HG03045 (cell line): ENCODE results near the gene GAL3ST1.

Experiments used
- ATAC-seq: cut with Tn5 transposase; IDR thresholded peaks from one replicate; pipeline ENCODE4 v1.9.1; 2021; ENCODE audit warnings: mild to moderate bottlenecking, moderate library complexity; ENCODE audit not compliant: unreplicated experiment

Gene GAL3ST1

DNA sequence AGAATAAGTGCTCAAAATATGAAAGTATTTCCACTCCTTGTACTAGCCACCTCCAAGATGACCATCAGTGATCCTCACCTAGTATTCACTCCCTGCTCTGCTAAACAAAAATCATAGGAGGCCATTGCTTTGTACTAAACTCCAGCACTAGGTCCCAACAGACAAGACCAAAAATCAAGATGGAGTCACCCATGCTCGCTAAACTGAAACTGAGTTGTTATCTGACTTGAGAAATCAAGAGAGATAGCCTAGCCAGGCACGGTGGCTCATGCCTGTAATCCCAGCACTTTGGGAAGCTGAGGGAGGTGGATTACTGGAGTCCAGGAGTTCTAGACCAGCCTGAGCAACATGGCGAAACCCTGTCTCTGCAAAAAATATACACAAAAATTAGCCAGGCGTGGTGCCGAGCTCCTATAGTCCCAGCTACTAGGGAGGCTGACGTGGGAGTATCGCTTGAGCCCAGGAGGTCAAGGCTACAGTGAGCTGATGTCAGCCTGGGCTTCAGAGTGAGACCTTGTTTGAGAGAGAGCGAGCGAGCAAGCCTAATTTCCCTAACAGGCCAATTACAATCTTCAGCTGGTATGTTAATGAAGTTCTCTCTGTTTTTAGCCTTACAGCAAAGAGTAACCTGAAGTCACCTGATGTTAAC lies 37.3 kb downstream of the GAL3ST1 start:
- no peak for ATAC-seq

DNA sequence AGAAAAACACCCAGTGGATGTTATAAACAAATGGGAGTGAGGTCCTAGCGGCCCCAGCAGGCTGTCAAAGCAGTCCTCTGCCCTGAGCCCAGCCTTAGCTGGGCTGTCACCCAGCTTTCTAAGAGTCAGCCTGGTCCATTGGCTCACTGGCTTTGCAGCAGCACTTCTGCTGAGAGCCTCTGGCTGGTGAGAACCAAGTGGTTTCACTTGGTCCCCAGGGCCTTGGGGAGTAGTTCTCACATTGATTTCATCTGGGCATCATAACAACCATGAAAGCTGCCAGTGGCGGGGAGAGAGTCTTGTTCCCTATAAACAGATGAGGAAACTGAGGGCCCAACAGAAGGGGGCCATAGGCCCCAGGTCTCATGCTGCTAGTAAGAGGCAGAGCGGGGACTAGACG lies 39.3 kb downstream of the GAL3ST1 start:
- no peak for ATAC-seq

DNA sequence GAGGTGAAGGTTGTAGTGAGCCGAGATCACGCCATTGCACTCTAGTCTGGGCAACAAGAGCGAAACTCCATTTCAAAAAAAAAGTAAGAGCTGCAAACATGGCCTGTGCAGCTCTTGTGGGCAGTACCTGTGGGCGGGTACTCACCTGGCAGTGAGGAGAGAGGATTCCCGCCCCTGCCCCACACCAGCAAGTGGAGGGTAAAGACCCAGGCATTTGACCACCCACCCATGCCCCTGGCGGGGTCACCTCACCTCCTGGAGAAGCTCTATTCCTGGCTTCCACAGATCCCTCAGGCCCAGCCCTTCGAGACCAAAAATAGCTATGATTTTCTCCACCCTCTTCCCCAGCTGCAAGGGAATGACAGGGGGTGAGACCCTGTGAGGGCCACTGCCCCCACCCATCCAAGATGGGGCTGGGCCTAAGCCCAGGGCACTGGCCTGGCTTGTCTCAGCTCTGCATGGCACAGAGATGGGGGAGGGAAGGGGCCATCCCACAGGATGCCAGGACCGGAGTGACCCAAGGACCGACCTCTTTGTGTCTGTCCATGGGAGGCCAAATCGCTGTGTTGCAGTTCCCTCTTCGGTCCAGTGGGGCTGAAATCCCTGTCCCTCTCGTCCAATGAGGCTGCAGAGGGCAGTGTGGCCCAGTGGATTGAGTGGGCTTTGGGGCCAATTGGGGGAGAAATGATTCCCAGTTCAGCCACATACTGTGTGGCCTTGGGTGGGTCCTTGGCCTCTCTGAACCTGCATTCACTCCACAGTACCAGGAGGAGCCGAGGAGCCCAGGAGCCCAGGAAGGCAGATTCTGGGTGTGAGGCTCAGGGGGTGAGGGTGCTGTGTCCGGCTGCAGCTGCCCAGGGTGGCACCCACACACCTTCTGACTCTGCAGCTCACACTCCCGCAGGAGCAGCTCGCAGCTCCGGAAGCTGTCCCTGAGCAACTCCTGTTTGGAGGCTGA lies 42.5 kb downstream of the GAL3ST1 start:
- ATAC-seq: no peak

DNA sequence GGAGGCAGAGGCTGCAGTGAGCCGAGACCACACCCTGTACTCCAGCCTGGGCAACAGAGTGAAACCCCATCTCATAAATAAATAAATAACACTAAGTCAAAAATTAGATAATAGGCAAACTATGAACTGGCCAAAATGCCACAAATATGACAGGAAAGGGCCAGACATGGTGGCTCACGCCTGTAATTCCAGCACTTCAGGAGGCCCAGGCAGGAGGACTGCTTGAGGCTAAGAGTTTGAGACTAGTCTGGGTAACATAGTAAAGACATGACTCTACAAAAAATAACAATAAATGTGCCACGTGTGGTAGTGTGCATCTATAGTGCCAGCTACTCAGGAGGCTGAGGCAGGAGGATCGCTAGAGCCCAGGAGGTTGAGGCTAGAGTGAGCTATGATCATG lies 47.8 kb downstream of the GAL3ST1 start:
- no peak for ATAC-seq

DNA sequence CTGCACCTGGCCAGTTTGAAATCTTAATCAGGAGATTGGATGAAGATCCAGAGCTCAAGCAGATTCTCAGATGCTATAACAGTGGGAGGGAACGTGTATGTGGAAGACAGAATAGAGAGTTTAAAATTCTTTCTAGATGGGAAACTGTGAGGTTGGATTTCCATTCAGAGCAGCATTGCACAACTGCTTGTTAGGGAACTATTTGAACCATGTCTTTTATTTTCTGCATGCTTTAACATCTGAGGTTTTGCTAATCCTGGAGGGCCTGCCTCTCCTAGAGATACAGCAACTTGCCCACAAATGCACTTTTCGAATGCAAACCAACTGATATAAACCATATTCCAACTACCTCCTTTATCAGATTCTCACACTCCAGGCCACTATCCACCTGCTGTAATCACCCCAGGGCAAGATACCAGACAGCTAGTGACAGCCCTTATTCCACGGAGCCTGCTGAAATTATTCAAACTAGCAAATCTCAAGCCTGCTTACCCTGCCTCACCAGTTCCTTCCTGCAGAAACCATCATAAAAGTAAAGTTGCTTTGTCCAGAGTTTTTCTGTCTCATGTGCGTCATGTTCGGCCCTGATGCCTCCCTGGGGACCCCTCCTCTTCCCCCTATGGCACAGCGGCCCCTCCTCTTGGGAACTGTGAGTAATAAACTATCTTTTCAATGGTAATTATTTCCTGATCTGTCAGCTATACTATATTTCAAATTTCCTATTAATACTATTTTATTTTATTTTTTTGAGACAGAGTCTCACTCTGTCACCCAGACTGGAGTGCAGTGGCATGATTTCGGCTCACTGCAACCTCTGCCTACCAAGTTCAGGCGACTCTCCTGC lies 50.6 kb downstream of the GAL3ST1 start:
- no peak for ATAC-seq

DNA sequence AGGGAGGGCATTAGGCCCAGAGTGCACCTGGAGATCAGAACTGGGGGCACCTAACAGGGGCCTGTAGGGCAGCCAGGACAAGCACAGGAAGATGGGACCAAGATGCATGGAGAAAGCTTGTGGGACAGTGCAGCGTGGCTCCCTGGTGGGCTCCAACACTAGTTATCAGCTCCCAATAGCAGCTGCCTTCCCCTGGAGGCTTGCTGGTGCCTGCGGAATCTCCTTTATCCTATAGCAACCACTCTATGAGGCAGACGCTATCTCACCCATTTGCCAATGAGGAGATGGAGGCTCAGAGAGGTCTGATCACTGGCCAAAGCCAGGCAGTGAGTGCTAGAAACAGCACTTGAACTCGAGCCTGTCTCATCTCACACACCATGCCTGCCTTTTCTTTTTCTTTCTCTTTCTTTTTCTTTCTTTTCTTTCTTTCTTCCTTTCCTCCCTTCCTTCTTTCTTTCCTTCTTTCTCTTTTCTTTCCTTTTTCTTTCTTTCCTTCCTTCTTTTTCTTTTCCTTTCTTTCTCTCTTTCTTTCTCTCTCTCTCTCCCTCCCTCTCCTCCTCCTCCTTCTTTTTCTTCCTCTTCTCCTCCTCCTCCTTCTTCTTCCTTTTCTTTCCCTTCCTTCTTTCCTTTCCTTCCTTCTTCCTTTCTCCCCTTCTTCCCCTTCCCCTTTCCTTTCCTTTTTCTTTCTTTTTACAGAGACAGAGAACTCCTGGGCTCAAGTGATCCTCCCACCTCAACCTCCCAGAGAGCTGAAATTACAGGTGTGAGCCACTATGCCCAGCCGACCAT lies 52.9 kb downstream of the GAL3ST1 start:
- no peak for ATAC-seq

DNA sequence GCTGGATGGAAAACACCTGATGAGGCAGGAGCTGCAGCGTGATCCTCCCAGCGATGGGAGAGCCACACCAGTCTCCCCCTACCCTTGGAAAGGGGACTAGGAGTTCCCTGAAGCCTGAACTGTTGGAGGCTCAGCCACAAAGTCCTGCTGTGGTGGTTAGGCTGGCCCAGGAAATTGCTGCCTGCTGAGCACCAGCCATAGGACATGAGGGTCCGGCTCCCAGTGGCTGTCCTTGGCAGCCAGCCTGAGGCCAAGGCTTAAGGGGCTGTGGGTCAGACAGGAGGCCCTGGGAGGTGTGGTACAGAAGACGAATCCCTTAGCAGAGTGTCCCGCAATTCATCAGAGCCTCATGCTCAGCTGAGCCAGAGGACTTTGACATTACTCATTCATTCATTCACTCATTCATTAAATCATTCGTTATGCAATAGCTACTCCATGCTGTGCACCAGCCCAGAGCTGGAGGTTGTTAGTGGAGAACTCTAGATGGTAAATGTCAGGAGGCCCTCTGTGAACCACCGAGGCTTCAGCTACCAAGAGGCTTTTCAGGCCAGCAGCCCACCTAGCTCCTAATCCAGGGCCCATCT lies 54.5 kb downstream of the GAL3ST1 start:
- no peak for ATAC-seq

DNA sequence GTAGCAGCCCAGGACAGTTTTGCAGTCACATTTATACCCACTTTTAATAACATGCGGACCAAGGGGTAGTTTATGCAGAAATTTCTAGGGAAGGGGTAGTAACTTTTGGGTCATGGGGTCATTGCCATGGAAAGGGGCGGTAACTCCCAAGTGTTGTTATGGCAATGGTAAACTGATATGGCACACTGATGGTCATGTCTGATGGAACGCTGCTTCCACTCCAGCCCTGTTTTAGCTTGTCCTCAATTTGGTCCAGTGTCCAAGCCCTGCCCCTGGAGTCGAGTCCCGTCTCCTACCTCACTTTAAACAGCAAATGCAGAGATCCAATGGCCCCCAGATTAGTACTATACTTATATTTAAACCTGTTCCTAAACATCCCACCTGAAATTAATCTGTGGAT lies 57.7 kb downstream of the GAL3ST1 start:
- no peak for ATAC-seq

DNA sequence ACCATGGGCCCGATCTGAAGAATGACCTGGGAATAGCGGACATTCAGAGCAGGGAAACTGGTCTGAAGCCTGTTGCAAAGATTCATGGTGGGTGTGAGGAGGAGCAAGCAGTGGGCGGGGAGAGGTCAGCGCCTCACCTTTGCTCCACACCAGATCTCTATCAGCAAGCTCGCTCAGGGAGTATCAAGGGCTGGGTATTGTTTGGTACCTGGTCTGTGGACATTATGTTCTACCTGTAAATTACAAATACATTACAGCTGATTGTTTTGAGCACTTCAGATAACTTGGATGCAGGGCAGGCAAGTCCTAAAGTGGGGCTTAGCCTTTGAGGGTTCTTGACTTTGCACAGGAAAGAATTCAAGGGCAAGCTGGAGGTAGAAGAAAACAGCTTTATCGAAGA lies 58.2 kb downstream of the GAL3ST1 start:
- ATAC-seq: no peak

DNA sequence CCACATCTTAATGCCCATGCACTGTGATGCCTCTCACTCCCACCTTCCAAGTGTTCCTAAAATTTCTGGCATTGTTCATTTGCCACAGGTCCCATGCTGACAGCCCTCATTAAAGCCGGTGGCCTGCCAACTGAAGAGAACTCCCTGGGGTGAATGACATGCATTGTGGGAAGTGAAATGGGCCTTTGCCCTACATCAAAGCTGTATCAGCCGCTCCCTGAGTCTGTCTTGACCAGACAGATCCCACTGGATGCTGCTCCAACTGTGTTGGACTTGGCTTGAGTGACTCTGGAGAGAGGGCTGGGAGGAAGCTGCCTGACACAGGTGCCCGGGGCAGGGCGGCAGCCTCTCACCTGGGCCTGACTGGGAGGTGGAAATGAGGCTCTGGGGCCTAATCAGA lies 60.2 kb downstream of the GAL3ST1 start:
- no peak for ATAC-seq

DNA sequence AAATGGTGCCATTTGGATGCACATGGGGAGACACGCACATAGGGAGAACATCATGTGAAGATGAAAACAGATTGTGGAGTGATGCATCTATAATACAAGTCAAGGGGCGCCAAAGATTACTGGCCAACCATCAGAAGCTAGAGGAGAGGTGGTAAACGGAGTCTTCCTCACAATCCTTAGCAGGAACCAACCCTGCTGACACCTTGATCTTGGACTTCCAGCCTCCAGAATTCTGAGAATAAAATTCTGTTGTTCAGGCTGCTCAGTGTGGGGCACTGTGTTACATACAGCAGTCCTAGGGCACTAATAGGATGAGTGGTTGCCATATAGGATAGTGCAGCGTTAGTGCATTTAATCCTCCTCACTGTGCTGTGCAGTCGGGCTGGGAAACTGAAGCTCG lies 61.0 kb downstream of the GAL3ST1 start:
- no peak for ATAC-seq

DNA sequence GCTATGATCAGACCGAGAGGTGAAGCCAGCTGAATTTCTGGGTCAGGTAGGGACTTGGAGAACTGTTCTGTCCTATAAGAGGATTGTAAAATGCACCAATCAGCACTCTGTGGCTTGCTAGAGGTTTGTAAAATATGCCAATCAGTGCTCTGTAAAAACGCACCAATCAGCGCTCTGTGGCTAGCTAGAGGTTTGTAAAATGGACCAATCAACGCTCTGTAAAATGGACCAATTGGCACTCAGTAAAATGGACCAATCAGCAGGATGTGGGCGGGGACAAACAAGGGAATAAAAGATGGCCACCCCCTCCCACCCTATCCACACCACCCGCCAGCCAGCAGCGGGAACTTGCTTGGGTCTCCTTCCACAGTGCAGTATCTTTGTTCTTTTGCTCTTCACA lies 62.6 kb downstream of the GAL3ST1 start:
- ATAC-seq: no peak

DNA sequence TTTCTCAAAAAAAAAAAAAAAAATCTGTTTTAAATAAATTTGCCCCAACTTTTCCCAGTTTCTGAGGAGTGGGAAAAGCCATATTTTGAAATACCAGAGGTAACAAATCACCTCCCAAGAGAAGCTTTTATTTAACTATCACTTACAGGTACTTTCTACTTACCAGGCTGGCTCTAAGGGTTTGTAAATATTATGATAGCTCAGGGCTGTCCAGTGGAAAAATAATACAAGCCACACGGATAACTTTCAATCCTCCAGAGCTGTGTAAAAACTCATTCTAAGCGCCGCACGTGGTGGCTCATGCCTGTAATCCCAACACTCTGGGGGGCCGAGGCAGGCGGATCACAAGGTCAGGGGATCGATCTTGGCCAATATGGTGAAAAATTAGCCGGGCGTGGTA lies 63.4 kb downstream of the GAL3ST1 start:
- ATAC-seq: no peak

DNA sequence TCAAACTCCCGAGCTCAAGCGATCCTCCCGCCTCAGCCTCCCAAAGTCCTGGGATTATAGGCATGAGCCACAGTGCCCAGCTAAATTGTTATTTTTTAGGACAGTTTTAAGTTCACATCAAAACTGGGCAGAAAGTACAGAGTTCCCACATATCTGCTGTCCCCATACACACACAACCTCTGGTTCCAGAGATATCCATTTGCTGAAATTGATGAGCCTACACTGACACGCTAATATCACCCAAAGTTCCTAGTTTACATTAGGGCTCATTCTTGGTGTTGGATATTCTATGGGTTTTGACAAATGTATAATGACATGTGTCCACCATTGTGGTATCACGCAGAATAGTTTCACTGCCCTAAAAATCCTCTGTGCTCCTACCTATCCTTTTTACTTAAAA lies 66.2 kb downstream of the GAL3ST1 start:
- no peak for ATAC-seq

DNA sequence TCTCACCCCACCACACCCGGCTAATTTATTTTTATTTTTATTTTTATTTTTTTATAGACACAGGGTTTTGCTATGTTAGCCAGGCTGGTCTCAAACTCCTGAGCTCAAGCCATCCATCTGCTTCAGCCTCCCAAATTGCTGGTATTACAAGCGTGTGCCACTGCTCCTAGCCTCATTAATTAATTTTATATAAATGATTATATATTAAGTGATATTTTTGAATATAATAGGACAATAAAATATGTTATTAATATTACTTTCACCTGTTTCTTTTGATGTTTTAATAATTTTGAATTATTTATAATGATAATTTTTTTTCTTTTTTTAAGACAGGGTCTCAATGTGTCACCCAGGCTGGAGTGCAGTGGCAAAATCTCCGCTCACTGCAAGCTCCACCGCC lies 66.8 kb downstream of the GAL3ST1 start:
- no peak for ATAC-seq

DNA sequence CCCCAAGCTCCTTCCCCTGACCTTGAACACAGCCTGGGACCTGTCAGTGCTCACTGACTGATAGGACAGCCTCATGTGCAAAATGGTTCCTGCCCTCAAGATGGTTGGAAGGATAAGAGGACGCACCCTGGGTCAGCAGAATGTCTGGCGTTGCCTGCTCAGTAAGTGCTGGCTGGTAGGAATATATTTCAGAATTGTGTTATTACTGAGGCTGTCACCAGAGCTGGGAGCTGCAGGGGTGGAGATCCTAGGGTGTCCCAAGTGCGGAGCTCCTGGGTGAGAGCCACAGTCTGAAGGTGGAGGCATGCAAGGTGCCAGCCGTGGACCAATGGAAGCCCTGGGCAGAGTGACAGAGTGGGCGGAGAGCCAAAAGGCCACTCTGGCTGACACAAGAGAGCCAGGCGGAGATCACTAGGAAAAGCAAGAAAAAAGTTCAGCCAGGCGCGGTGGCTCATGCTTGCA lies 67.9 kb downstream of the GAL3ST1 start:
- no peak for ATAC-seq
